HG03060 (cell line): ENCODE results near the gene LATS2.

Experiments
- ATAC-seq: cut with Tn5 transposase; IDR thresholded peaks from one replicate; pipeline ENCODE4 v1.9.1; 2021; ENCODE audit warnings: low read depth, moderate number of reproducible peaks; ENCODE audit not compliant: unreplicated experiment

Gene LATS2

DNA sequence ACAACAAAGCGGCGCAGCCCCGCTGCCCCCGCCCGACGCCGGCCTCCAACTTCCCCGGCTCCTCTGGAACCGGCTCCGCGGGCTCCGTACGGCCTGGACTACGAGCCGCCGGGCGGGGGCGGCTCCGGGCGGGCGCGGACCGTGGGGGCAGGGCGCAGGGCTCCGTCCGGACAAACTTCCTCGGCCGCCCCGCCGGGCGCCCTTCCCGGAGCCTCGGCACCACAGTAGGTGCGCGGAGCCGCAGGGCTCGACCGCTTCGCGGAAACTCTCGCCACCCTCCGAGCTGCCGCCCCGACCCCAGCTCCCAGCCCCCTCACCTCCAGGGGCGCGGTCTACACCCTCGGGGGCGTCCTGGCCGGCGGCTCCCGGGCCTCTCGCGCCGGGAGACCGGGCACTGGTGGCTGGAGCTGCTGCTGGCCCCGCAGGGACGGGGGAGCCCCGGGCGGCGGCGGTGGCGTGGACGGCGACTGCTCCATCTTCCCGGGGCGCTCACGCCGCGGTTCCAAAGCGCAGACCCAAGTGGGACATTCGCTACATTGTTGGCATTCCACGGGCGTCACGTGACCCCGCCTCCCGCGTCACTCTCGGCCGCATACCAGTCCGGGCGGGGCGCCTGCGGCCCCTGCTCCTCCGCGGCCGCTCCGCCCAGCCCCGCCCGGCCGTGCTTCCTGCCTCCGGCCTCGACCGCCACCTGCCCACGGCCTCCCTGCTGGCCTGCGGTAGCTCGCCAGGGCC is at the start of gene LATS2:
LATS2 (minus strand) TSS at position 558 of the 735 bp plus-strand sequence. CDS start 15,560 bp downstream, outside the sequence.
- ATAC-seq, result no peak

DNA sequence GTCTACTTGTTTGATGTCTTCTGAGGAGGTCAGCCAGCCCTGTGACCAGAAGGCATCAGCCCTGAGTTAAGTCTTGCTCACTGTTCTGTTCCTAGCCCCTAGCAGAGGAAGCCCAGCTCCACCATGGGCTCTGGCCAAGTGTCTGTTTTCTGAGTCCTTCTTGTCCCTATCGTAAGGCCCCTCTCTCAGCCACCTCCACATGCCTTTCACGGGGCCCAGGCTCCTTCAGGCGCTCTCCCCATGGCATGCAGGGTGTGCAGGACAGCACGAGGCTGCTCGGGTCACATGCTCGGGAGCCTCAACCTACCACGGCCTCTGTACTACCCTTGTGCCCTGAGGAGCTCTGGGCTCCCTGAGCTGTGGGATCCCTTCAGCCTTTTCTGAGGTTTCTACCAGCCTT is 47.8 kb upstream of the LATS2 start:
- ATAC-seq, result no peak

DNA sequence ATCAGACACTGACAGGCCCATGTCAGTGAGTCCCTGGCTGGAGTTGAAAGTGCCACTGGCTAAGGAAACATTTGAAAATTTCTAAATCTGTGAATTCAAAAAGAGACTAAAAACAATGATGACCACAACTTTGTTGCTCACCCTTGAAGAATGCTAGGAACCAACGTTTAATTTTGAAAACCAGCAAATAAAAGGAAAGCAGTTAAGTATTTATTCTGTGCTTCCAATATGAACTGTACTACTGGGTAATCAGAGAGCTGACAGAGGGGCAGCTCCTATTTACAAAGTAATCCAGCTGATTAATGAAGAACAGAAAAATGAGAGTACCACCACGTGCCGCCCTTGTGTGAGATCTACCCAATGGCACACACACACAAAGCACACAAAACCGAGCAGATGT is 44.7 kb upstream of the LATS2 start:
- no peak for ATAC-seq

DNA sequence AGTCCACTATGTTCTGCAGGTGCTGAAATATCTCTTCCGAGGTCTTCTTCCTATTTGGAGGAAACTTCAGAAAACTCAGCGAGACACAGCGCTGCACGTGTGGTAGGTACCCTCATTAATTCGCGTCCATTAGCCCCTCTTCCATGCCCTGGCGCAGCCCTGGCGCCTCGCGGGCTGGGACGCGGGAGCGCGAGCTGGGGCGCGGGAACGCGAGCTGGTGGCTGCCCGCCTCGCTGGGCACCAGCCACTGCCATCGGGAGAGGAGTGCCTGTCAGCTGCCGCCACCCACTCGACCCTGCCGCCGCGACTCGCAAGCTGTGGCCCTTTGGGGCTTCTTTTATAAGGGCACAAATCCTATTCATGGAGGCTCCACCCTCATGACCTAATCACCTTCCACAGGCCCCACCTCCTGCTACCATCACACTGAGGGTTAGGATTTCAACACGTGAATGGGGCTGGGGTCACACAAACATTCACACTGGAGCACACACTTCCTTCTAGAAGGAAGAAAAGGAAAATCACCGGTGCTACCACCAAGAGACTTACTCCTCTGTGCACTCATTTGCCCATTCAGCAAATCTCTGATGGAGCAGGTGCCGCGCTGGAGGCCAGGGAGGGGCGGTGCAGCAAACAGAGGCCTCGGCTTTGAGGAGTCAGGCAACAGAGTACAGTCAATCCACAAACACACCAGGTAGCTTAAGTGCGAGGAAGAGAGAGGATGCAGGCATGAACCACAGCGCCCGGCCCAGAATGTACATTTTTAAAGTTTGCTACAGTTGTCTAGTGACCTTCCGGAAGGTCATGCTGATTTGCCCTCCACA is 43.0 kb upstream of the LATS2 start:
- no peak for ATAC-seq

DNA sequence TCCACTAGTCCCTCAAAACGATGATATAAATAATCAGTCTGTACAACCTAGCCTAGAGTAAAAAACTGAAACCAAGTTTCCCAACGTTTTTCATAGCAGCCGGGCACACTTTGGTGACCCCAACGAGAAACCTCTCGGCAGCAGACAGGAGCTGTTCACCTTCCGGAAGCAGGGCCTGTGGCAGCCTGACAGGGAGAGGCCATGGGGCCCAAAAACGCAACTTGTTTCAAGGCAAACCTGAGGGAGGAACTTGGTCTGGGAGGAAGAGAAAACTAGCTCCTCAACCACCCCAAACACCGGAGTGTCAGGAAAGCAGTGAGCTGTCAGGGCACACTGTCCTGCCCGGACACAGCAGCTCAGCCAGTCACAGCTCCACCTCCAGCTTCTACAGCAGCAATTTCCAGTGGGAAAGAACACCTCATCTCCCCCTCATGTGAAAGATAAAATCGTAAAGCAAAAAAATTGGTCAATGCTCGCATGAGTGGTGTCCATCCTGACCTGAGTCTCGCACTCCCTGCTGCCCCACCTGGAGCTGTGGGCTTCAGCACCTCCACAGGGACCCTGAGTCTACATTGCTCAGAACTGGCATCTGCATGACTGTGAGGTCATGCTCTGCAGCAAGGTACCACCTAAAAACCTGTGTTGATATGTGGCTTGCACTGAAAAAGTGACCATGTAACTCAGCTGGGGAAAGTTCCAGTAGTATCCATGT is 40.6 kb upstream of the LATS2 start:
- no peak for ATAC-seq

DNA sequence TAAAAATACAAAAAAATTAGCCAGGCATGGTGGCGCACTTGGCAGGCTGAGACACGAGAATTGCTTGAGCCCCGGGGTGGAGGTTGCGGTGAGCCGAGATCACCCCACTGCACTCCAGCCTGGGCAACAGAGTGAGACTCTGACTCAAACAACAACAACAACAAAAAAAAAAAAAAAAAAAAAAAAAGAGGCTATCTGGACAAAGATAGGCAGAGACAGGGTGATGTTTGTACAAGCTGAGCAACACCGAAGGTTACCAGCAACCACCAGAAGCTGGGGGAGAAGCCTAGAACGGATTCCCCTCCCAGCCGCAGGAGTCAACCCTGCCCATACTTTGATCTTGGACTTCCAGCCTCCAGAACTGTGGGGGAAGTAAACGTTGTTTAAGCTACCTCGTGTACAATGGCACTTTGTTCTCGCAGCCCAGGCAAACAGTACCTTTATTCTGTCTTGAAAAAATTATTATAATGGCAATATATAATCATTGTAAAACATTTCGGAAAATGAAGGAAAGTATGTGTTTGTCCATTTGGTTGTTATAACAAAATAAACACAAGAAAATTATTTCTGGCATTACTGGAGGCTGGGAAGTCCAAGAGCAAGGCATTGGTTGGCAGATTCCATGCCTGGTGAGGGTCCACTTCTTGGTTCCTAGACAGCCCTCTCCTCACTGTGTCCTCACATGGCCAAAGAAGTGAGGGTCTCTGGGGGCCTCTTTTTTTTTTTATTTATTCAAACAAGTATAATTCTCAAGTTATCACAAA is 39.8 kb upstream of the LATS2 start:
- ATAC-seq, result no peak

DNA sequence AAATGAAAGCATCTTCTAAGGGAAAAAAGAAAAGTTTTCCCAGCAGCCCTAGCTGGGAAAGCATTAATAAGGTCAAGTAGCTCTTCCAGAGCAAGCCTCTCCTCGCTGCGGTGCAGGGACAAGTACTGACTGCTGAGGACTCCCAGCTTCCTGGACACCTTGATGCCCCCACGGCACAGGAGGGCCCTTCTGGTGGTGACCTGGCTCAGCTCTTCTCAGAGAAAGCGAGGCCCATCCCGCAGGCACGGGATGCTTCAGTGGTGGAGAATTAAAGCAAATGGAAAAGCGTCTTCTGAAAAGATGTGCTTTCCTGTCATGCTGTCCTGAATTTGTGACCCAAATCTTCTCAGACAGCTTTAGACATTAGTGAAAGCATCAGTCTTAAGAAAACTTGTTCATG is 38.8 kb upstream of the LATS2 start:
- ATAC-seq, result no peak

DNA sequence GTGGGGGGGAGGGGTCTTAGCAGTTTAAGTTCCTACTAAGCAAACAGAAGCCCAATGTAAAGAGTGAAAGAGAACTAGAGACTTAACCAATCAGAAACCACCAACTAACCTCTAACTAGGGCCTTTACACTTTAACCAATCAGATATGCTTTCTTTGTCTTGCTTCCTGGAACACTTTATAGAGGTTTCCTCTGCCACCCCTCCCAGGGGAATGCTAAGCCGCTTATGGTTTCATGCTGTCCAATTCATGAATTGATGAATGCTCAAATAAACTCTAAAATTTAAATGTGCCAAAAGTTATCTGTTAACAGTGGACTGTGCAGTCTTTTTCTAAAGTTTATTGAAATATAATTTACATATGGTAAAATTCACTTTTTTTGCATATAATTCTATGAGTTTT is 33.9 kb upstream of the LATS2 start:
- ATAC-seq, result no peak

DNA sequence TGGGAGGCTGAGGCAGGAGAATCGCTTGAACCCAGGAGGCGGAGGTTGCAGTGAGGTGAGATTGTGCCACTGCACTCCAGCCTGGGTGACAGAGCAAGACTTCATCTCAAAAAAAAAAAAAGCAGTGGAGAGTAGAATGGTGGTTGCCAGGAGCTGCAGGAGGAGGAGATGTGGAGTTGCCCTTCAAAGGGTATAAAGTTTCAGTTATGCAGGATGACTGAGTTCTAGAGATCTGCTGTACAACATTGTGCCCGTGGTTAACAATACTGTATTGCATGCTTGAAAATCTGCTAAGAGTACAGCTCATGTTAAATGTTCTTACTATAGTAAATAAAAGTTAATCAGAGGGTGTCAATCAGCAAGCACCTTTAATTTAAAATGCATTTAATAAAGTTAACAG is 28.4 kb upstream of the LATS2 start:
- ATAC-seq, result no peak

DNA sequence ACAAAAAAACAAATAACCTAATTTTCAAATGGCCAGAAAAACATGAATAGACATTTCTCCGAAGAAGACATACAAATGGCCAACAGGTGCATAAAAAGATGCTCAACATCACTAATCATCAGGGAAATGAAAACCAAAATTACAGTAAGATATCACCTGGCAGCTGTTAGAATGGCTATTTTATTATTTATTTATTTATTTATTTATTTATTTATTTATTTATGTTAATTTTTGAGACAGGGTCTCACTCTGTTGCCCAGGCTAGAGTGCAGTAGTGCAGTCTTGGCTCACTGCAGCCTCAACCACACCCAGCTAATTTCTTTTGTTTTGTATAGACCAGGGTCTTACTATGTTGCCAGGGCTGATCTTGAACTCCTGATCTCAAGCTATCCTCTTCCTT is 27.1 kb upstream of the LATS2 start:
- no peak for ATAC-seq

DNA sequence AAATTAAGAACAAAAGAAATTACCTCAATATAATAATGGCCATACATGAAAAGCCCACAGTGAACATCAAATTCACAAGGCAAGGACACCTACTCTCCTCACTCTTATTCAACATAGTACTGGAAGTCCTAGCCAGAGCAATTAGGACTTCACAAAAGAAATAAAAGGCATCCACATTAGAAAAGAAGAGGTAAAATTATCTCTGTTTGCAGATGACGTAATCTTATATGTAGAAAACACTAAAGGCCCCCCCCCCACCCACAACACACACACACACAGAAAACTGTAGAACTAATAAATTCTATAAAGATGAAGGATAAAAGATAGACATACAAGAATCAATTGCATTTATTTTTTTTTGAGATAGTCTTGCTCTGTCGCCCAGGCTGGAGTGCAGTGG is 25.5 kb upstream of the LATS2 start:
- ATAC-seq, result no peak

DNA sequence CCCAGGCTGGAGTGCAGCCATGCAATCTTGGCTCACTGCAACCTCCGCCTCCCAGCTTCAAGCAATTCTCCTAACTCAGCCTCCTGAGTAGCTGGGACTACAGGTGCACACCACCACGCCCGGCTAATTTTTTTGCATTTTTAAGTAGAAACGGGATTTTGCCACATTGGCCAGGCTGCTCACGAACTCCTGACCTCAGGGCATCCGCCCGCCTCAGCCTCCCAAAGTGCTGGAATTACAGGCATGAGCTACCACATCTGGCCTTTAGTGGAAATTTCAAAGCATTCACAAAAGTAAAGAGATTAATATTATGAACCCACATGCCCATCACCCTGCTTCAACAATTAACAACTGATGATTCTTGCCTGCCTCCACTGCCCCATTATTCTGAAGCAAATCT is 20.5 kb upstream of the LATS2 start:
- no peak for ATAC-seq

DNA sequence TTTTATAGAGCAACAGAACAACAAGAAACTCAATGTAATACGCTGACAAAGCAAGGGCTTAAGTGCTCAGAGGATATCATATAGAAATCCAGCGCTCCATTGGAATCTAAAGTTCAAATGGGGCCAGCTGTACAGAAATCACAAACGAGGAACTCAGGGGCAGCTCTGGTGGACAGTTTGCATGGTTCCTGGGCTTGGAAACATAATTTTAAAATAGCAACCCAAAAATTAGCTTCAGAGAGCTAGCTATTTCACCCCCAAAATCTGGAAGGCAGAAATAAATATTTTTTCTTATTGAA is 19.2 kb upstream of the LATS2 start:
- no peak for ATAC-seq

DNA sequence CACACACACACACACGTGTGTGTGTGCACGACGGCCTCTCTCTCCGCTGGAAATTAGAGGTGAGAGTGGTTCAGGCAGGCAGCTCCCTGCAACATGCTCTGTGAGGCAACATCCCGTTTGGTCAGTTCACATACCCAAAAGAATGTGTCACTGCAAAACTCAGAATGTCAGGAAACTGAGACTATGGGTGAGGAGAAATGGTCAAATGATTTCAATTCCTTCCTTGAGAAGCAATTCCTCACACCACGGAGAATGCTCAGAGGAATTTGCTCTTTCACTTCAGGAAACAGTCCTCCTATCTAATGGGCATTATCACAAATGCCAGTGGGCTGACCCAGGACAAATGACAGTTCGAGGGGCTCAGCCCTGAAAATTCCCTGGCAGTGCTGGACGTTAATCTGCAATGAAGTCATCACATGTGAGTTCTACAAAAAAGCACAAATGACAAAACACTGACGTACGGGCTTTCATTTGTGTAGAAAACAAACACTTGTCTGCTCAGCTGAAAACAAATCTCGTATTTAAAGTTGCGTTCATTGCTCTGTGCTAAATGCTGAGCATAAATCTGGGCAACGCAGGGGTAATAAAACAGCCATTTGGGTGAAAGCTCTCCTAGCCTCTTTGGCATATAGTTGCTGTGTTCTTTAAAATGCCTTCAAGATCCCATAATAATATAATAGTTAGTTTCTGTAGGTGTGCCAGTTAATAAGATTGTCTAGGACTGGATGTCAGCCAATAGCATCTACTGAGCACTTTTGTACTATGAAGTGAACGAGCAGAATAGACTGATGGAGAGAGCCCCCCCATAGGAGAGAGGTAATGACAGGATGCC is 18.6 kb upstream of the LATS2 start:
- no peak for ATAC-seq

DNA sequence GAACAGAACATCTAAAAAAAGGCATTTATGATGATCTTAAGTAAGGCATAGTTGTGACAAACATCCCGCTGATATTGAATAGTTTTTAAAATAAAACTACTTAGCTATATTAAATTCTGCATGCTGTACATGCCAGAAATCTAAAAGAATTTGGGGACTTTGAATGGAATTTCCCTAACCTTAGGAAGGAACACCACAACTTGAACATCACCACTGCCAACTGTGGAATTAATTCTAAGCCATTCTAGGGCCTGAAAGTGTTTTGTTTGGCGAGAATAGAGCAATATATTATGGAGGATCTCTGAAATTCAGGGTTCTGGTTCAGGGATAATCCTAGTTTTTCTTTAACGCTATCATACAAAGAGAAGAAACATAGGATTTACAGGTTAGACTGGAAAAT is 17.8 kb upstream of the LATS2 start:
- ATAC-seq, result no peak

DNA sequence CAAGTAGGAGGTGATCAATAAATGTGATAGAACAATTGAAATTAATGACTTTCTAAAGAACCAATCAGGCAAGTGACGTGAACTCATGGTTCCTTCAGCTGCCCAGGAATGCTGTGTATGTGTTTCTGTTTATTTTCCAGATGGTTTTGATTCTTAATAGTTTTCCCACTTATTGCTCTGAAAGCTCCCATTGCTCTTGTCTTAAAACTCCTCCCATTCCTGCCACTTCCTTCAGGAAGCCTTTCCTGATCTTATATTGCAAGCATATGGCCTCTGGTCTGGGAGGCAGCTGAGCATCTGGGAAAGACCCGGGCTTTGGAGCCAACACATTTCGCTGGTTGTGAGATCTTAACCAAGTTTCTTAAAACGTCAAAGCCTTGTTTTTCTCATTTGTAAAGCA is 17.1 kb upstream of the LATS2 start:
- ATAC-seq, result no peak

DNA sequence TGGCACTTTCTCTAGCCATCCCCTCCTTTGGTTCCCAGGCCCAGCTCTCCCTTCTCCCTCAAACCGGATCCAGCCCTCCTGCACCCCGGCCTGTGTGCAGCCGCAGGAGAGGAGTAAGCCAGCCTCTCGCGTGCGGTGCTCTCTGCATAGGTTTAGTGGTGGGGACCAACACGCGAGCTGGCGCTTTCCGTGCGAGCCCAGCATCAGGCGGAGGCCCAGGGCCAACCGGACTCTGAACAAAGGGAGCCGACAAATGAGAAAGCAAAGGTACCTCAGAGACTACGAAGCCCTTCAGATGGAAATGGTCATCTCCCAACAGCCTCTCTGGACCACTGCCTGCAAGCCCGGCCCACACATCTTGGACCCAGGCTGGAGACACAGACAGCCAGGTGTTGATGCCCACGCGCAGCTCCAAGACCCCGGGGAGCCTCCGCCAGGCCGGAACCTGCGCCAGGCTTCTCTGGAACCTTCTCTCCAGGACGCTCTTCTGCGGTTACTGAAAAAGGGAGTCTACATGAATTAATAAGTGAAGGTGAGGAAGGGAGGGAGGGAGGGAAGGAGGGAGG is 16.5 kb upstream of the LATS2 start:
- ATAC-seq, result no peak

DNA sequence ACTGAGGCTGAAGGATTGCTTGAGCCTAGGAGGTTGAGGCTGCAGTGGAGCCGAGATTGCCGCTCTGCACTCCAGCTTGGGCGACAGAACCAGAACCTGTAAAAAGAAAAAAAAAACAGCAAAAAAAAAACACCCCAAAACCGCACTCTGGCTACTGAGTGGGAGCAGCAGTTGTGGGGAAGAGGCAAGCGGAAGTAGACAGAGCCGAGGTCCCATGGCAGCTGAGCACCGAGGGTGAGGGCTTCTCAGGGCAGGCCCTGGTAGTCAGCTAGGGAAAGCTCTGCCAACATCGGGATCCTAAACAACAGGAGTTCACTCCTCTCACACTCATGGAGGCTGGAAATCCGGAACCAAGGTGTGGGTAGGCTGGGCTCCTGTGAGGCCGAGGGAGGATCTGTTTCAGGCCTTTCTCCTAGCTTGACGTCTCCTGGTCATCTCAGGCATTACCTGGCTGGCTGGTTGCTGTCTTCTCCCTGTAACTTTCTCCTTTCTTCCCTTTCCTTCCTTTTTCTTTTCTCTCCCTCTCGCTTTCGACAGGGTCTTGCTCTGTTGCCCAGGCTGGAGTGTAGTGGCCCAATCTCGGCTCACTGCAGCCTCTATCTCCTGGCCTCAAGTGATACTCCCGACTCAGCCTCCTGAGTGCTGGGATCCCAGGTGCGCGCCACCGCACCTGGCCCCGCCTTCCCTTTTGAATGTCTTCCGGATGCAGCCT is 15.8 kb upstream of the LATS2 start:
- no peak for ATAC-seq

DNA sequence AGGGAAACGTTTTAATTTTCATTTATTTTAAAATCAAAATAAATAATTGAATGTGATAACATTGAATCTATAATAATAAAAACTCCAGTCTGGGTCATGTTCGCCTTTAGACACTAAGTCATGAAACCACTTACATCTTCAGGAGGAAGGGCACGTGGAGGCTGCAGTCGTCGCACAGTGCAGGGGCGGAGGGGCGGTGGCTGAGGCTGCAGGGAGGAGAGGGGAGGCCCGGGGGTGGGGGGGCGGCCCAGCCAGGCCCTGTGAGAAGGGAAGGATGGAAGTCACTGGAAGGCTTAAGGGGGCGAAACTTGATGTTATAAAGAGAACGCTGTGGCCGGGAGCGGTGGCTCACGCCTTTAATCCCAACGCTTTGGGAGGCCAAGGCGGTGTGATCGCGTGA is 14.9 kb upstream of the LATS2 start:
- ATAC-seq, result no peak
